HG02943 (cell line): Measurements from ENCODE around the gene SLIT3.

Experiments used
- ATAC-seq: cut with Tn5 transposase; IDR thresholded peaks from one replicate; pipeline ENCODE4 v1.9.1; 2021; ENCODE audit warnings: mild to moderate bottlenecking, low read depth, moderate library complexity; ENCODE audit not compliant: unreplicated experiment

The SLIT3 gene

GRCh38 chr5:168978500-168978899 lies 322.4 kb downstream of the SLIT3 start:
- no peak for ATAC-seq

DNA sequence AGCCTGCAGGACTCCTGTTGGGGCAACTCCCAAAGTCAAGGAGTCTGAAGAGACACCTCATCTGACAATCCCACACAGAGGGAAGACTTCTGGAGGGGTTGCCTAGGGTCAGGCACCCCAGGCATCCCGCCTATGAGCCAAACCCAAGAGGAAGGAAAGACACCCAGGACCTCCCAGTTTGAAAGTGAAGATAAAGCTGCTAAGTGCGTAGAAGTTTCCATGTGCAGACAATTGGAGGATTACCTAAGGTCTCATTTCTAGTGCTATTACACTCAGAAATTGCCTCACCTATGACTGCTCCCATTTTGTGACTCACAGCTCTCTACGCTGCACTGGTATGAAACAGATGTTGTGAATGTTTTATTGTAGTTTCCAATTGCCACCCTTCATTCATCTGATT lies 322.9 kb downstream of the SLIT3 start:
- no peak for ATAC-seq

- ATAC-seq = no peak
Measured at GRCh38 chr5:168976311-168976970, 324.5 kb downstream of the SLIT3 start.

- no peak for ATAC-seq
Measured at GRCh38 chr5:168975331-168975730, 325.6 kb downstream of the SLIT3 start.

DNA sequence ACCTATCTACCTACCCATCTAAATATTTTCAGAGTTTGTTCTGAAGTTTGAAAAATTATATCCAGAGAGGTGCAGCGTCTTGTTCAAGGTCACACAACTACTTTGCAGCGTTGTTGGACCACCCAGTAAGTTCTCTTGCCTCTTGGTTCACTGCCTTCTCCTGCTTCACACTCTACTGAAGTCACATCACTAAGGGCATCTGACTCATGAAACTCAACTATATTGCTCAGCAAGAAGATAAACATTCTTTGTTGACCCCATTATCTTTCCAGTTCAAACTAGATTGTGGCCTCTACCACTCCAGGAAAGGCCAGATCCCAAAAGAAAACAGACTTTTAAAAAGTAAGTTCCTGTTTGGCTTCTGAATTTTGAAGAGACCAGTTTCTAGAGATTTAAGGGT lies 326.9 kb downstream of the SLIT3 start:
- ATAC-seq = no peak

- ATAC-seq = no peak
Measured at GRCh38 chr5:168972731-168973130, 328.2 kb downstream of the SLIT3 start.

- no peak for ATAC-seq
Measured at GRCh38 chr5:168971100-168971499, 329.8 kb downstream of the SLIT3 start.

DNA sequence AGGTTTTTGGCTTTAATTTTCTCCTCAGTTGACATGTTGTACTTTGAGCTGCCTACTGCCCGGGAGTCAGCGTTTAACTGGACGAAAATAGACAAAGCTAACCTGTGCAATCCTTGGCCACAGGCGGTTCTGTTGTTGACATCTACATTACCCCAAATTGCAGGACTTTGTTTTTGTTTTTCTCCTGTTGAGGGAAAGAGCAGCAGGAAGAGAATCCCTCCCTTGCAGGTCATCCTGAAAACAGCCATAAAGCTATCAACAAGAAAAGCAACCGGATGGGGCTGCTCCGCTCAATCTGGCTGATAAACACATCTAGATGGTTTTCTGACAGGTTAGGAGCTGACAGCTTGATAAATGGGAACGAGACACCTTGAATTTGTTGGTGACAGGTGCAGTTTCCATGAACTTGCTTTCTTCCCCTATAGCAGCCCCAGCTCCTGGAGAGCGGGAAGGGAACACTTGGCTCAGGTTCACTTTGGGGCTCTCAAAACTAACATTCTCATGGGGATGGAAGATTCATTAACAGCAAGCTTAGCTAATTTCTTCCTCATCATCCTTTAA lies 331.5 kb downstream of the SLIT3 start:
- no peak for ATAC-seq

GRCh38 chr5:168967882-168968620 lies 332.9 kb downstream of the SLIT3 start:
- ATAC-seq = no peak

DNA sequence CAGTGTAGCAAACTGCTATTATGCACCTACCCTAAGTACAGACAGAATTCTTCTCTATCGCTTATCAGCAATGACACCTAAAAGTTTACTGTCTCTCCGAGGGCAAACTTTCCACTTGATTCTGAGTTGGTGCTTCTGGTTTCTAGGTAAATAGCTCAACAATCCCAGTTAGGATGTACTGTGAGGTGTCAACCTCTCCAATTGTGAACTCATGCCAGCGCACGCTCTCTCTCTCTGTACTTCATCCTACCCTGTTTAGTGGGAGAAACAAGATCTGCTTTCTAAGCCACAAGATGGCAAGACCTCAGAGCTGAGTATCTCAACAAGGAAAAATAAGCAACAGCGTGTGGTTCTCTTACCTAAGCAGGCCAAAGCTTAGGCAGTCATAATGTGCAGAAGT lies 335.3 kb downstream of the SLIT3 start:
- no peak for ATAC-seq

DNA sequence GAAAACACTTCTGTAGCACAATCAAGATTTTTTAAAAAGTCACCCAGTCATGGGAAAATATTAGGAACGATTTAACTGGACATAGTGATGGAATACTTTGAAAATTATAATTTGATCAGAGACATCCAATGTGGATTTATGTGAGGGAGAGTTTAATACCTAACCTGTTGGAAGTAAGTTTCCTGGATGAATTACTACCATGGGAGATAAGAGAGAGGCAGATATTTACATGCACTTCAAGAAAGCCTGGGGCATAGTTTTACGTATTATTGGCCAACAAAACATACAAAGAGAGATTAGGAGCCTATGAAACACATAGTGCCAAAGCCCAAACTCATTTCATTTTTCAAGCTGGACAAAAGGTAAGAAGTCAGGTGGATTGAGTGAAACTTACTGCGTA lies 336.8 kb downstream of the SLIT3 start:
- ATAC-seq = no peak

GRCh38 chr5:168962306-168962705 lies 338.6 kb downstream of the SLIT3 start:
- ATAC-seq = no peak

GRCh38 chr5:168961681-168962080 lies 339.3 kb downstream of the SLIT3 start:
- ATAC-seq = no peak

DNA sequence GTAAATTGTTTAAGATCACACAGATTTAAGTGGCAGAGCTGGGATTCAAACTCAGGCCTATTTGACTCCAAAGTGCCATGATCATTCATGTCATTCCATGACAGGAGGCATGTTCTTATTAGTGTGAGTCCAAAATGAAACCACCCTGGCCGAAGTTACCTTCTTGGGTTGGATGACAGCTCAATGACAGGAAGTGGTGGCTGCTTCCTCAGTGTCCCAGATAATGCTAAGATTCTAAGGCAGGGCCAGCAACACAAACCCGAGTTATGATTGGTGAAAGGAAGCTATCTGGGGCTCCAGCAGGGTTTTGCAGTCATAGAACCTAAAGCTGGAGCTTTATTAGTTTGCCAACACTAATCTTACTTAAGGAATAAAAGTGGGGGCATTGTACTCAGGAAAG lies 340.4 kb downstream of the SLIT3 start:
- ATAC-seq = no peak

- no peak for ATAC-seq
Measured at GRCh38 chr5:168953351-168953750, 347.6 kb downstream of the SLIT3 start.

DNA sequence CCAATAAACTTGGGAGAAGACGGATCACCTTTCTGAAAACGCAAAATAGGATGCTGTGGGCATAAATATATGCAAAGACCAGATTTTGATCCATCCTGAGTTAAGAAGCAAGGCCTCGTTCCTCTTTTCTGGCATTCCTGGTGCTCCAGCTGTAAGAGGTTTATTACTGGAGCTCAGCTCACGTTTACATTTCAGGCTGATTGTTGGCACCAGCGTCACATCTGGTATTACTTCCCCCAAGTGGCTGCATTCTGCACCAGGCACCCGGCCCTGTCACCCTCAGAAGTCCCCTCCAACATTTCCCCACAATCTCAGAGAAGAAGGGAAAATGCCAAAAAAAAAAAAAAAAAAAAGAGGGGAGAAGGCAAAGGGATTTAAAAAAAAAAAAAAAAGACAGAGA lies 348.7 kb downstream of the SLIT3 start:
- no peak for ATAC-seq

- no peak for ATAC-seq
Measured at GRCh38 chr5:168951769-168952168, 349.2 kb downstream of the SLIT3 start.

DNA sequence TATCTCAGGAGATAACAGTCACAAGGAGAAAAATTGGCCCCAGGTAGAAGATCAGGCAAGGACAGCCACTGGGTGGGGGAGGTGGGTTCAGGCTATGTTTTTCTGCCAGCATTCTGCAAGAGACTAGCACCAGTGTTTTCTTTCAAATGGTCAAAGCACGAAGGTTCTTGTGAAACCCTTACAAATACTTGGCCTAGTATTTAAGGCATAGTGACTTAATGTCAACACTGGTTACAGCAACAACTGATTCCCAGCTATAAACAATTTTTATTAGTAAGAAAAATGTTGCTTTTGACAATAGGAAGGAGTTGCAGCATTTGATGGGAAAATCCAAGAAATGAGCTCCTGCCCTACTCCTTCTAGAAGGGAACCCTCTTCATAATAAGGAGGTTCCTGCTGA lies 349.6 kb downstream of the SLIT3 start:
- no peak for ATAC-seq

GRCh38 chr5:168950241-168950951 lies 350.5 kb downstream of the SLIT3 start:
- no peak for ATAC-seq

GRCh38 chr5:168948746-168949145 lies 352.2 kb downstream of the SLIT3 start:
- no peak for ATAC-seq

GRCh38 chr5:168947212-168947868 lies 353.6 kb downstream of the SLIT3 start:
- no peak for ATAC-seq
